Dermis microvascular lymphatic vessel endothelial cell (primary cell): ENCODE results near the gene CIAO2B. TPM values are rescaled to one million over a fixed set of nuclear protein-coding genes. Genes with fewer than 3 reads are reported as not detected.

Experiments
- DNase-seq, 2 donors: peaks; one replicate each; pipeline versions ENCODE4 v3.0.0 to v3.0.0-alpha.2; 2010; ENCODE audit warnings: low read depth in 2 of 2
- total RNA-seq: library from RNA; depleted of rRNA; stranded (reverse); fragments of >200 nt; gene quantifications from 2 replicates; pipeline ENCODE4 v1.2.1, GENCODE V29; 2014

CIAO2B gene
- total RNA-seq, 1 donor from 2014 or later = 156 TPM

GRCh38 chr16:66920924-66921680, 13.1 kb downstream of the CIAO2B start:
- DNase-seq = no peak

- no peak for DNase-seq
Observed at GRCh38 chr16:66920299-66920590, 14.0 kb downstream of the CIAO2B start.

- no peak for DNase-seq
Observed at GRCh38 chr16:66919569-66920298, 14.5 kb downstream of the CIAO2B start.

- DNase-seq = no peak
Observed at GRCh38 chr16:66918803-66919568, 15.2 kb downstream of the CIAO2B start, which contains the start of gene CDH16. TSS of gene CDH16 (minus strand) at chr16:66918885. CDS start at chr16:66918065, 820 bp downstream.

GRCh38 chr16:66918355-66918754, 15.8 kb downstream of the CIAO2B start:
- DNase-seq = no peak

- no peak for DNase-seq
Observed at GRCh38 chr16:66917741-66918140, 16.5 kb downstream of the CIAO2B start.

- no peak for DNase-seq
Observed at GRCh38 chr16:66916518-66916917, 17.7 kb downstream of the CIAO2B start.

GRCh38 chr16:66915041-66915440, 19.2 kb downstream of the CIAO2B start:
- DNase-seq = no peak

- no peak for DNase-seq
Observed at GRCh38 chr16:66914541-66914940, 19.7 kb downstream of the CIAO2B start.

GRCh38 chr16:66913711-66914110, 20.5 kb downstream of the CIAO2B start:
- no peak for DNase-seq

- no peak for DNase-seq
Observed at GRCh38 chr16:66913081-66913480, 21.1 kb downstream of the CIAO2B start.

GRCh38 chr16:66911801-66912200, 22.4 kb downstream of the CIAO2B start:
- no peak for DNase-seq

- DNase-seq = no peak
Observed at GRCh38 chr16:66911112-66911511, 23.1 kb downstream of the CIAO2B start.

- DNase-seq = no peak
Observed at GRCh38 chr16:66910175-66910940, 23.8 kb downstream of the CIAO2B start.

- DNase-seq = no peak
Observed at GRCh38 chr16:66908762-66909559, 25.2 kb downstream of the CIAO2B start.

GRCh38 chr16:66908116-66908515, 26.1 kb downstream of the CIAO2B start:
- no peak for DNase-seq

GRCh38 chr16:66906916-66907836, 27.0 kb downstream of the CIAO2B start:
- no peak for DNase-seq

GRCh38 chr16:66905633-66906539, 28.3 kb downstream of the CIAO2B start:
- no peak for DNase-seq
